ENCODE measurements around the gene ANKRD26. TPM values are rescaled to one million over a fixed set of nuclear protein-coding genes. Genes with fewer than 3 reads are reported as not detected.

ANKRD26 gene
- total RNA-seq = 8.5 and 8.7 TPM in 2 replicates

DNA sequence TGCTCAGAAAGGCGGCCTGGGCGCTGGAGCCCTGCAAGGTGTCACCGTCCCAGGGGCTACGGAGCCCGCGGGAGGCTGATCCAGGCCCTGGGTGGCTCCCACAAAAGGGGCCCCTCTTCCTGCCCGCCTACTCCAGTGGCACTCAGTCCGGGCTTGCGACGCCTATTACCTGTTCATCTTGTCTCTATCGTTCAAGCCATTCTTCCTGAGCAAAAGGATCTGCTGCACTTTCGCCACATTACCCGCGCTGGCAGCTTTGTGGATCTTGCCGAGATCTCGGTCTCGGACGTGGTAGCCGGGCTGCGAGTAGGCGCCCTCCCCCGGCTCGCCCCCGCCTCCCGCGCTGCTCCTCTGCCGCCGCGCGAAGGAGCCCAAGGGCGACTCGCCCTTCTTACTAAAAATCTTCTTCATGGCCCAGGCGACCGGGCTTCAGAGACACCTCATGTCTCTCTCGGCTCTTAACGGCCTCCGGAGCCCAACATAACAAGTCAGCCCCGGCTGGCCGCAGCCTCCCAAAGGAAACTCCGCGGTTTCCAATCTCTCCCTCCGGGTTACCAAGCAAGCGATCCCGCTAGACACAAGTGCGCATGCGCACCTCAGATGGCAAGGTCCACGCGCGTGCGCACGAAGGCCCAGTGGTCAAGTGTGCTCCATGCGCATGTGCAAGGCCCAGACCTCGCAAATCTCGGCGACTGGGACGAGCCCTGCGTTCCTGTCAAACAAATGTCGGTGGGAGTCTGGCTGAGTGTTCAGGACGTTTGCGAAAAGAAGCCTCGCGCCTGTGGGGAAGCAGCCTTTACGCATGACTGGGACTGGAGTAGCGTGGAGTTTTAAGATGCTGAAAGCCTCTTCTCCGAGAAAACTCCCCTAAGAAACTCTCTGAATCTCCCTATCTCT, at the start of gene ANKRD26:
TSS of gene ANKRD26 (minus strand) at position 579 of the 897 bp plus-strand sequence. CDS start at position 411, 168 bp downstream.

Other genes starting within 250 kb of the ANKRD26 start
- 21.7 and 21.9 TPM in 2 replicates for gene ABI1, start 239.5 kb downstream of the ANKRD26 start, total RNA-seq
- 126 and 135 TPM in 2 replicates for gene YME1L1, start 53.9 kb upstream of the ANKRD26 start, total RNA-seq
- 6.8 and 8.1 TPM in 2 replicates for gene MASTL, start 54.9 kb upstream of the ANKRD26 start, total RNA-seq
- gene ACBD5, start 140.3 kb upstream of the ANKRD26 start, total RNA-seq = 15.2 and 19.8 TPM in 2 replicates

Data from smooth muscle cell of bladder (primary cell).